Measurements from ENCODE around the gene AGBL1.

DNA sequence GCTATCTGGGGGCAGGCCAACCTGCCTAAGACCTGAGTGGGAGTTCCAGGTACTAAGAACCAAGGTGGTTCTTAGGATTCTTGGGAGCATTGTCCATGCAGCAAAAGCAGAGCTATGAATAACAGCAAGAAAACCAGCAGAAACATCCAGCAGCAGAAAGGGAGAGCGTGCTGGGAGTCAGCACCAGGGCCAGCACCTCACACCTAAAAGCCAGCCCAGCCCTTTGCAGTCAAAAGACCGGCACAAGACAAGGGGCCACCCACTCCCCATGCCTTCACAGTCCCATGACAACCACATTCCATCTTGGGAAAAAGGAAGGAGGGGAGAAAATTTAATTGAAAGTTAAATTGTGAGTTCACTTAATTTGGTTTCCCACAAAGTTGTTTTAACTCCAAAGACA is 364.9 kb downstream of the AGBL1 start:
- TF ChIP-seq EZH2 (IDR thresholded peaks at IDR 0.05; ENCODE audit: insufficient read depth, poor library complexity, severe bottlenecking) (no peak), EZH2phosphoT487 (IDR thresholded peaks at IDR 0.05; ENCODE audit: insufficient read depth, low read depth) (no peak)

All from GM23248 (cell line).